GM12875 (cell line): Measurements from ENCODE around the gene SLC22A16.

Experiments
- H3K4me3 ChIP-seq: one replicate; pipeline ENCODE4 v1.5.1; 2011; ENCODE audit warnings: low read depth, low read length, control low read depth
- TF ChIP-seq, protein P1 (sequence below): IDR thresholded peaks from 2 replicates; pipeline ENCODE4 v1.5.1; 2011; ENCODE audit warnings: low read depth, mild to moderate bottlenecking, control low read depth, inconsistent platforms, low read length, moderate library complexity, borderline replicate concordance; ENCODE audit not compliant: insufficient read depth

The SLC22A16 gene, protein sequence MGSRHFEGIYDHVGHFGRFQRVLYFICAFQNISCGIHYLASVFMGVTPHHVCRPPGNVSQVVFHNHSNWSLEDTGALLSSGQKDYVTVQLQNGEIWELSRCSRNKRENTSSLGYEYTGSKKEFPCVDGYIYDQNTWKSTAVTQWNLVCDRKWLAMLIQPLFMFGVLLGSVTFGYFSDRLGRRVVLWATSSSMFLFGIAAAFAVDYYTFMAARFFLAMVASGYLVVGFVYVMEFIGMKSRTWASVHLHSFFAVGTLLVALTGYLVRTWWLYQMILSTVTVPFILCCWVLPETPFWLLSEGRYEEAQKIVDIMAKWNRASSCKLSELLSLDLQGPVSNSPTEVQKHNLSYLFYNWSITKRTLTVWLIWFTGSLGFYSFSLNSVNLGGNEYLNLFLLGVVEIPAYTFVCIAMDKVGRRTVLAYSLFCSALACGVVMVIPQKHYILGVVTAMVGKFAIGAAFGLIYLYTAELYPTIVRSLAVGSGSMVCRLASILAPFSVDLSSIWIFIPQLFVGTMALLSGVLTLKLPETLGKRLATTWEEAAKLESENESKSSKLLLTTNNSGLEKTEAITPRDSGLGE

DNA sequence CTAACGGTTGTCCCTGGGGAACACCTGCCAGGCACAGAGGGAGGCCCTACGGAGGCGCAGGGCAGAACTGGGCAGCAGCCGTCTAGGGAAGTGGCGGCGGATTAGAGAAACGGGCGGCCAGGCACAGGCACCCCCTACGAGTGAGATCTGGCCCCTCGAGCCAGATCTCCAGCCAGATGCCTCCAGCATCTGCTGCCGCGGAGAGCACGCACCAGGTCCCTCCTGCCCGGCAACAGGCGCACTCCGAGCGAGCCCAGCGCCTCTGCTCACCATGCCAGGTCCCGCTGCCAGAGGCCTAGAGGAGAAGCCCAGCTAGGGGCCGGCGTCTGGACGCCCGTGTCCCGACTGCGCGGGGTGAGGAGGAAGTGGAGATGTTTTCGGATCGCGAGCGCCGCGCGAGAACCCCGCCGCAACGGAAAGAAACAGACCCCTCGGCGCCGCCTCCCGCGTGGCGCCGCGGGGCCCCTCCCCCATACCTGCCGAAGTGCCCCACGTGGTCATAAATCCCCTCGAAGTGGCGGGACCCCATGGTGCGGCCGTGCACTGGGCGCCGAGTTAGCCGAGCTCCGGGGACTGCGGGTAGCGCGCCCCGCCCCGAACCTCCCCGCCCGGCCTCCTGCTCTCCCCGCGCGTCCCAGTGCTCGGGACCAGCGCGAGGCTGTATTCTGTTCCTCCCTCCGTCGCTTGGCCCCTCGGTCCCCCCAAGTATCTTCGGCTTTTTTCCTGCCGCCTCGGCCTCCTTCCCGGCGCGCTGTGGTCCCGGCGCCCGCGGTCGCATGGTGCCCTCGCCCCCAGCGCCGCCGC, at the start of gene SLC22A16:
Gene SLC22A16, minus strand, starts transcription at position 568 of the 804 bp plus-strand sequence. Its CDS starts 39 bp downstream, at position 529.
- no peak within 1 kb of the TSS for H3K4me3 ChIP-seq
- TF ChIP-seq, protein P1, sequence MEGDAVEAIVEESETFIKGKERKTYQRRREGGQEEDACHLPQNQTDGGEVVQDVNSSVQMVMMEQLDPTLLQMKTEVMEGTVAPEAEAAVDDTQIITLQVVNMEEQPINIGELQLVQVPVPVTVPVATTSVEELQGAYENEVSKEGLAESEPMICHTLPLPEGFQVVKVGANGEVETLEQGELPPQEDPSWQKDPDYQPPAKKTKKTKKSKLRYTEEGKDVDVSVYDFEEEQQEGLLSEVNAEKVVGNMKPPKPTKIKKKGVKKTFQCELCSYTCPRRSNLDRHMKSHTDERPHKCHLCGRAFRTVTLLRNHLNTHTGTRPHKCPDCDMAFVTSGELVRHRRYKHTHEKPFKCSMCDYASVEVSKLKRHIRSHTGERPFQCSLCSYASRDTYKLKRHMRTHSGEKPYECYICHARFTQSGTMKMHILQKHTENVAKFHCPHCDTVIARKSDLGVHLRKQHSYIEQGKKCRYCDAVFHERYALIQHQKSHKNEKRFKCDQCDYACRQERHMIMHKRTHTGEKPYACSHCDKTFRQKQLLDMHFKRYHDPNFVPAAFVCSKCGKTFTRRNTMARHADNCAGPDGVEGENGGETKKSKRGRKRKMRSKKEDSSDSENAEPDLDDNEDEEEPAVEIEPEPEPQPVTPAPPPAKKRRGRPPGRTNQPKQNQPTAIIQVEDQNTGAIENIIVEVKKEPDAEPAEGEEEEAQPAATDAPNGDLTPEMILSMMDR, result no peak

DNA sequence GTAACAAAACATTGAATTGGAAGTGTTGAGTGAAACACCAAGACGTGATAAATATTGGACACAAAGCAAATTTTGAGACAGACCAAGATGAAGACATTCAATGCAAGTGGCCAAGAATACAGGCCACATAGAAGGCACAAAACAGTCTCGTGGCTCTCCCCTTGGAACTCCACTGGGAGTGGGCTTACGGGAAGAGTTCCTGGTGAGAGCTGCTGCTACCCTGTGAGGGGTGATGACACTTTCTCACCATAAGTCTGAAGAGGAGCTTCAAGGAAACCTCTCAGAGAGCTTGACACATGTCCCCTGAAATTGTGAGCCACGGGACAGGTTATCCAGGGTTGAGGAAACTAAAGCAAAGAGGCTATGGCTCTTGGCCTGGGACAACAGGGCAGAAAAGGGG, 48.6 kb upstream of the SLC22A16 start:
- TF ChIP-seq, protein P1, result no peak
- no peak overlapping the region for H3K4me3 ChIP-seq

DNA sequence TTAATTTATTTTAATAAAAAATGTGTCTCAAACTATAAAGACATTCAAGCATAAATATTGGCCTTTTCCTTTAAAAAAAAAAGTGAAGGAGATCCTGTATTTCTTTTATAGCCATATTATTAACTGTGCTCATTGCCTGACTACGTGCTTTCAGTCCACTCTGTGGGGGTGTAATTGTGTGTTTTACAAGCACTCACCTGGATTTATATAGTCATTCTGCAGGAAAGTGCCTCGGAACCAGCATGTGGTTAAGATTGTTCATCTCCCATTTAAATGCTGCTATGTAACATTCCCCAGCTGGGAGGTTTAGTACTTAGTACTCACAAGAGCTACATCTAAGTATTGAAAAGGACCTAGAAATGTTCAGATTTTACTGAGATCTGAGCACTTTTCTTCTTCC, 47.9 kb upstream of the SLC22A16 start:
- H3K4me3 ChIP-seq, result no peak overlapping the region
- TF ChIP-seq, protein P1, result no peak

DNA sequence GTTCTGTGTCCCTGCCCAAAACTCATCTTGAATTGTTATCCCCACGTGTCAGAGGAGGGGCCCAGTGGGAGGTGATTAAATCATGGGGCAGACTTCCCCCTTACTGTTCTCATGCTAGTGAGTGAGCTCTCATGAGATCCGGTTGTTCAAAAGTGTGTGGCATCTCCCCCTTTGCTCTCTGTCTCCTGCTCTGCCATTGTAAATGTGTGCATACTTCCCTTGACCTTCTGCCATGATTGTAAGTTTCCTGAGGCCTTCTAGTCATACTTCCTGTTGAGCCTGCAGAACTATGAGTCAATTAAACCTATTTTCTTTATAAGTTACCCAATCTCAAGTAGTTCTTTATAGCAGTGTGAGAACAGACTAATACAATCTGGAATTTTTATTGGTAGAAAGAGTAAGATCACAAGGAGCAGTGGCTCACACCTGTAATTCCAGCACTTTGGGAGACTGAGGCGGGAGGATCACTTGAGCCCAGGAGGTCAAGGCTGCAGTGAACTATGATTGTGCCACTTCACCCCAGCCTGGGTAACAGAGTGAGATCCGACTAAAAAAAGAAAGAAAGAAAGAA, 47.1 kb upstream of the SLC22A16 start:
- no peak overlapping the region for H3K4me3 ChIP-seq
- TF ChIP-seq, protein P1, result no peak

DNA sequence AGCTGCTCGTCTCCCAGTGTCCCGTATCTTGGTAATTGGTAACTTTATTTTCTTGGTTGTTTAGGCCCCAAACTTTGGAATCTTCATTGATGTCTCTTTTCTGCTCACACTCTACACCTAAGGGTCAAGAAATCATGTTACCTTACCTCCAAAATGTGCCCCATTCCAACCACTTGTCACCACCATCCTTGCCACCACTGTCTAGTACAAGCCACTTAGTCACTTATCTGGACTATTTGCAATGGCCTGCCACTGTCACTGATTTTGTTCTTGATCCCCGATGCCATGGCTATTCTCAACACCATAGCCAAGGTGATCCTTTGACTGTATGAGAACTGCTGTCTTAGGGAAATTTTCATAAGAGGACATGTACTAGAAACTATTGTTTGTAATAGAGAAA, 46.0 kb upstream of the SLC22A16 start:
- H3K4me3 ChIP-seq, result no peak overlapping the region
- TF ChIP-seq, protein P1, result no peak

DNA sequence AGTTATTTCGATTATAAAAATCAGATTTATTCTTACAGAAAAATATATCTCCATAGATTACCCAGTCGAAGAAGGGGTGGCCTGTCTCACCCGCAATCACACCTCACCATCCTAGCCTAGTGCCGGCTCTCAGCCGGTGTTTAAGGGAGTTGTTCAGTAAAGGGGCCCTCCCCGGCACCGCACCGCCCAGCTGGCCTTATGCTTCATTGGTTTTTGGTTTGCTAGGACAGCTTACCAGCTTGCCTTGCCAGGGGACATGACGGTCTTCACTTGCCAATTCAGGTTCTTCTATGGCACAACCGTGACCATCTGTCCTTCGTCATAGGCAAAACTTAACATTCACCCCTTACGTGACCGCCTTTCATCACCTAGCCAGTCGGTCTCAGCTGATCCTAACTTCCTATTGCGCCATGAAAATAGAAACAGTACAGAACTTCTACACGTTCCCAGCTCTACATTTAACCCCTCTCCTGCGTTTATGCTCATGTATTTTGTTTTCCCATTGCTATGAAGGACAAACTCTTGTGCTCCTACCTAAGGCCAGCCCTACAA, 44.7 kb upstream of the SLC22A16 start:
- H3K4me3 ChIP-seq, result no peak overlapping the region
- TF ChIP-seq, protein P1, result no peak
